ENCODE results near the gene SWSAP1. TPM values are rescaled to one million over a fixed set of nuclear protein-coding genes. Genes with fewer than 3 reads are reported as not detected.

Gene SWSAP1, protein sequence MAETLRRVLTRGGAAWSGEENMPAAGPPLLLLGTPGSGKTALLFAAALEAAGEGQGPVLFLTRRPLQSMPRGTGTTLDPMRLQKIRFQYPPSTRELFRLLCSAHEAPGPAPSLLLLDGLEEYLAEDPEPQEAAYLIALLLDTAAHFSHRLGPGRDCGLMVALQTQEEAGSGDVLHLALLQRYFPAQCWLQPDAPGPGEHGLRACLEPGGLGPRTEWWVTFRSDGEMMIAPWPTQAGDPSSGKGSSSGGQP
- total RNA-seq (2021; ENCODE audit: unreplicated experiment) (2.5 TPM), Bru-seq, nascent RNA (percentile 56 among the genes with signal in this experiment), BruChase-seq, experiment 1, labeled RNA remaining after a 6-hour chase (percentile 34 among the genes with signal in this experiment), BruChase-seq, experiment 2, labeled RNA remaining after a 2-hour chase (percentile 56 among the genes with signal in this experiment)
- 0.90 and 1.7 TPM in 2 replicates for polyA plus RNA-seq (2012)
- long read RNA-seq, partial matches to known transcripts = 0 of 3 reads
- long read RNA-seq, other reads (novel, unspliced or antisense) = 0 of 3 reads

DNA sequence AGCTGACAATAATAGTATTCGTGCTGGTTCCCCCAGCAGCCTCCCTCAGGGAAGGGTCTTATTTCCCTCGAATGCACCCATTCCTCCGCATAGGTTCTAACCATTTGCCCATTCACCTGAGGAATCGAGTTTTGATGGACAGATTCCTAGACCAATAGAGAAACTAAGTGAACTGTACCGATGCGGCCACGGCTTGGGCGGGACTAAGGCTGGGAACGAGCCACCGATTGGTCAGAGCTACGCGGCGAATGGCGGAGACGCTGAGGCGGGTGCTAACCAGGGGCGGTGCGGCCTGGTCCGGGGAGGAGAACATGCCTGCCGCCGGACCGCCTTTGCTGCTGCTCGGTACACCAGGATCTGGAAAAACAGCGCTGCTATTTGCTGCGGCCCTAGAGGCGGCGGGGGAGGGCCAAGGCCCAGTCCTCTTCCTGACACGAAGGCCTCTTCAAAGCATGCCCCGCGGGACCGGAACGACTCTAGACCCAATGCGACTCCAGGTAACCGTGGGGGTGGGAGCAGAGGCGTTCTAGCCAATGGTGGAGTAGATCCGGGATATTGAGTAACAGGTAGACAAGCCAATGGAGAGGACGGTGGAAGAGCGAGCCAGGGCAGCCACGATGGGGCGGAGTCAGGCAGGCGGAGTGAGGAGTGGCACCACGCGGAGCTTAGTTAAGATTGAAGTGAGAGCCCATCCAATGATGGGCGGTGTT is at the start of gene SWSAP1:
SWSAP1 (plus strand) TSS at position 234 of the 710 bp plus-strand sequence; CDS start at position 249, 15 bp downstream.
- ChIA-PET RAD21 (ENCODE audit: low non-redundant PET in 1 of 2, low total read pairs in 2 of 2, uncharacterized antibody in 2 of 2, unreplicated experiment in 2 of 2) (interaction anchor here (0.8 to 1.7 kb wide), 5 partner anchors 9 to 81 kb away, joined by 3 to 6 read pairs (median 4); partner anchors contain the start of gene RGL3 (in 1 of the 2)), CTCF (interaction anchor here (0.6 to 2.0 kb wide), 12 partner anchors 8 to 161 kb away, joined by 3 to 20 read pairs (median 4); partner anchors contain the start of genes CCDC159, ODAD3, PRKCSH and RAB3D), POLR2A (interaction anchor here (0.7 to 3.6 kb wide), 15 partner anchors 8 to 154 kb away, joined by 3 to 16 read pairs (median 4); partner anchors contain the start of genes CCDC159, ECSIT, EPOR and ODAD3)
- Histone ChIP-seq H3K4me2 (ENCODE audit: low read length) (peak within 1 kb of the TSS; percentile 80), H3K9ac (ENCODE audit: low read length) (peak within 1 kb of the TSS; percentile 78), H2AFZ (ENCODE audit: low read depth, low read length, poor library complexity, severe bottlenecking) (peak within 1 kb of the TSS; percentile 65), H3K27me3 (ENCODE audit: insufficient read depth, low read length) (no peaks in the 10 kb centered on the region), H4K20me1 (ENCODE audit: insufficient read depth) (no peaks in the 10 kb centered on the region), H3K4me1 (ENCODE audit: control insufficient read depth in 1 of 2, insufficient read depth in 2 of 2, low read length in 2 of 2) (peaks cover 43 to 48% of the 10 kb centered on the region in 2 experiments), H3K9me3 (ENCODE audit: control insufficient read depth in 1 of 2, insufficient read depth in 1 of 2, low read depth in 1 of 2, low read length in 2 of 2) (no peaks in the 10 kb centered on the region), H3K79me2 (ENCODE audit: insufficient read depth, low read length) (peaks cover 5% of the 10 kb centered on the region; the same call in 1 of the 2 replicates), H3K36me3 (ENCODE audit: control insufficient read depth in 1 of 2, insufficient read depth in 2 of 2, low read length in 2 of 2) (no peaks in the 10 kb centered on the region), H3K9me2 (ENCODE audit: insufficient read depth) (no peaks in the 10 kb centered on the region), H3K4me3 (replicated peaks in 1 of 2; ENCODE audit: low read depth in 1 of 2, low read length in 2 of 2) (peak within 1 kb of the TSS; percentile 57 to 68), H3K27ac (ENCODE audit: low read depth, low read length) (peak within 1 kb of the TSS; percentile 88)
- DNase-seq (ENCODE audit: low read depth, low spot score) = peak; percentile 99
- intact Hi-C loops (cut with micrococcal nuclease) = no loop called here
- peak; percentile 92 for ATAC-seq
- TSS peak; percentile 63 for BruUV-seq (replicated peaks)
- peak; percentile 68 for TF ChIP-seq POLR2AphosphoS5 (IDR thresholded peaks at IDR 0.05; ENCODE audit: low read depth, low read length)
- no peak for TF ChIP-seq SP1 (IDR thresholded peaks at IDR 0.05; ENCODE audit: low read depth)
- TF ChIP-seq EZH2phosphoT487 (IDR thresholded peaks at IDR 0.05; ENCODE audit: borderline replicate concordance) = no peak
- TF ChIP-seq YY1 (IDR thresholded peaks at IDR 0.05; ENCODE audit: extremely low read depth, insufficient replicate concordance, low read depth, low read length) = no peak
- no peak for TF ChIP-seq SIN3A (IDR thresholded peaks at IDR 0.05; ENCODE audit: low read depth)
- TF ChIP-seq EGR1 (IDR thresholded peaks at IDR 0.05; ENCODE audit: low read depth) = no peak
- no peak for TF ChIP-seq JUND (IDR thresholded peaks at IDR 0.05)
- peak; percentile 92 for TF ChIP-seq TCF7L2 (IDR thresholded peaks at IDR 0.05; ENCODE audit: borderline replicate concordance, extremely low read depth, insufficient read depth, insufficient read length)
- TF ChIP-seq CEBPB (IDR thresholded peaks at IDR 0.05; ENCODE audit: low read depth) = no peak
- TF ChIP-seq, protein P1, sequence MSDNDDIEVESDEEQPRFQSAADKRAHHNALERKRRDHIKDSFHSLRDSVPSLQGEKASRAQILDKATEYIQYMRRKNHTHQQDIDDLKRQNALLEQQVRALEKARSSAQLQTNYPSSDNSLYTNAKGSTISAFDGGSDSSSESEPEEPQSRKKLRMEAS (IDR thresholded peaks at IDR 0.05) = no peak
- TF ChIP-seq SRF (IDR thresholded peaks at IDR 0.05; ENCODE audit: low read depth) = no peak
- TF ChIP-seq CBX3 (IDR thresholded peaks at IDR 0.05; ENCODE audit: low read depth) = no peak
- TF ChIP-seq, protein P2, sequence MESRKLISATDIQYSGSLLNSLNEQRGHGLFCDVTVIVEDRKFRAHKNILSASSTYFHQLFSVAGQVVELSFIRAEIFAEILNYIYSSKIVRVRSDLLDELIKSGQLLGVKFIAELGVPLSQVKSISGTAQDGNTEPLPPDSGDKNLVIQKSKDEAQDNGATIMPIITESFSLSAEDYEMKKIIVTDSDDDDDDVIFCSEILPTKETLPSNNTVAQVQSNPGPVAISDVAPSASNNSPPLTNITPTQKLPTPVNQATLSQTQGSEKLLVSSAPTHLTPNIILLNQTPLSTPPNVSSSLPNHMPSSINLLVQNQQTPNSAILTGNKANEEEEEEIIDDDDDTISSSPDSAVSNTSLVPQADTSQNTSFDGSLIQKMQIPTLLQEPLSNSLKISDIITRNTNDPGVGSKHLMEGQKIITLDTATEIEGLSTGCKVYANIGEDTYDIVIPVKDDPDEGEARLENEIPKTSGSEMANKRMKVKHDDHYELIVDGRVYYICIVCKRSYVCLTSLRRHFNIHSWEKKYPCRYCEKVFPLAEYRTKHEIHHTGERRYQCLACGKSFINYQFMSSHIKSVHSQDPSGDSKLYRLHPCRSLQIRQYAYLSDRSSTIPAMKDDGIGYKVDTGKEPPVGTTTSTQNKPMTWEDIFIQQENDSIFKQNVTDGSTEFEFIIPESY (IDR thresholded peaks at IDR 0.05; ENCODE audit: extremely low read depth, insufficient replicate concordance, low read length) = no peak
- TF ChIP-seq FOSL1 (IDR thresholded peaks at IDR 0.05; ENCODE audit: low read depth) = no peak
- TF ChIP-seq EZH2 (IDR thresholded peaks at IDR 0.05) = no peak
- TF ChIP-seq ZFX (IDR thresholded peaks at IDR 0.05) = peak; percentile 97
- peak; percentile 50 for TF ChIP-seq POLR2A (IDR thresholded peaks at IDR 0.05; ENCODE audit: borderline replicate concordance, extremely low read depth, insufficient read depth, insufficient read length)
- TF ChIP-seq RAD21 (IDR thresholded peaks at IDR 0.05; ENCODE audit: low read depth) = no peak
- TF ChIP-seq, protein P3, sequence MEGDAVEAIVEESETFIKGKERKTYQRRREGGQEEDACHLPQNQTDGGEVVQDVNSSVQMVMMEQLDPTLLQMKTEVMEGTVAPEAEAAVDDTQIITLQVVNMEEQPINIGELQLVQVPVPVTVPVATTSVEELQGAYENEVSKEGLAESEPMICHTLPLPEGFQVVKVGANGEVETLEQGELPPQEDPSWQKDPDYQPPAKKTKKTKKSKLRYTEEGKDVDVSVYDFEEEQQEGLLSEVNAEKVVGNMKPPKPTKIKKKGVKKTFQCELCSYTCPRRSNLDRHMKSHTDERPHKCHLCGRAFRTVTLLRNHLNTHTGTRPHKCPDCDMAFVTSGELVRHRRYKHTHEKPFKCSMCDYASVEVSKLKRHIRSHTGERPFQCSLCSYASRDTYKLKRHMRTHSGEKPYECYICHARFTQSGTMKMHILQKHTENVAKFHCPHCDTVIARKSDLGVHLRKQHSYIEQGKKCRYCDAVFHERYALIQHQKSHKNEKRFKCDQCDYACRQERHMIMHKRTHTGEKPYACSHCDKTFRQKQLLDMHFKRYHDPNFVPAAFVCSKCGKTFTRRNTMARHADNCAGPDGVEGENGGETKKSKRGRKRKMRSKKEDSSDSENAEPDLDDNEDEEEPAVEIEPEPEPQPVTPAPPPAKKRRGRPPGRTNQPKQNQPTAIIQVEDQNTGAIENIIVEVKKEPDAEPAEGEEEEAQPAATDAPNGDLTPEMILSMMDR (IDR thresholded peaks at IDR 0.05 in 2 of 3, conservative IDR thresholded peaks at IDR 0.05 in 1 of 3; ENCODE audit: borderline replicate concordance in 1 of 3, insufficient read depth in 1 of 3, low read depth in 2 of 3, low read length in 2 of 3) = no peak
- TF ChIP-seq ELF1 (IDR thresholded peaks at IDR 0.05; ENCODE audit: borderline replicate concordance, low read depth) = no peak
